ENCODE measurements around the gene SPX.

SPX gene

DNA sequence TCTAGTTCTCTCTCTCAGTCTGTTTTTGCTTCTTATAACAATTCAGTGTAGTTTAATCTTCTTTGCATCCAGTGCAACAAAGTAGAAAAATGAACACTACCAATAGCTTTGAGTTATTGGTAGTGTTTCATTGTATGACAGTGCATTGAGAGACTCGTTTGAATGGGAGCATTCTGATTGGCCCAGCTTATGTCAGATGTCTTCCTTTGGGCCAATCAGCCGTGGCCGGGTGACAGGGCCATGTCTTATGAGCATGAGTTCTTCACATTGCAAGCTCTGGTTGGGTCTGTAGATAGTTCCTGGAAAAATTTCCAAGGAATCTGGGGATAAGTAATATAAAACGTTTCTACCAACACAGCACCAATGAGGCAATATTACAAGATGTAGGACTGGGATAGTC lies 42.0 kb downstream of the SPX start:
- DNase-seq = no peak
- no peak overlapping the region for H4K5ac ChIP-seq (ENCODE audit: low read length)
- H4K8ac ChIP-seq (ENCODE audit: low read depth, low read length) = no peak overlapping the region
- no CpG with 5 or more reads among the region's 4 CpGs for WGBS (ENCODE audit: extremely low coverage, insufficient coverage, low lambda C conversion rate)
- no peaks in the 10 kb centered on the region for H3K27me3 ChIP-seq (ENCODE audit: insufficient read depth, low read length, poor library complexity)
- H3K4ac ChIP-seq (ENCODE audit: low read depth, low read length) = no peak overlapping the region
- no peak overlapping the region for H2AK5ac ChIP-seq (ENCODE audit: low read length)
- no peaks in the 10 kb centered on the region for H3K79me2 ChIP-seq (ENCODE audit: control insufficient read depth, insufficient read depth, low read length)
- H3K36me3 ChIP-seq (ENCODE audit: control insufficient read depth, insufficient read depth, low read length) = no peaks in the 10 kb centered on the region
- H3K23ac ChIP-seq (ENCODE audit: low read length) = no peak overlapping the region
- no peak overlapping the region for H2BK5ac ChIP-seq (ENCODE audit: low read length)
- no peak overlapping the region for H2BK15ac ChIP-seq (replicated peaks; ENCODE audit: low read depth)
- no peaks in the 10 kb centered on the region for H3K79me1 ChIP-seq (ENCODE audit: low read length)
- H3K4me2 ChIP-seq (ENCODE audit: low read length) = no peak overlapping the region
- no peak overlapping the region for H3K9ac ChIP-seq (ENCODE audit: low read length)
- no peak overlapping the region for H2BK120ac ChIP-seq (ENCODE audit: low read depth, low read length)
- no peak overlapping the region for H3K56ac ChIP-seq (ENCODE audit: low read length)
- no peak overlapping the region for H3K4me3 ChIP-seq (ENCODE audit: low read length)
- H3K27ac ChIP-seq (ENCODE audit: low read depth, low read length) = no peak overlapping the region
- no peaks in the 10 kb centered on the region for H3K4me1 ChIP-seq (ENCODE audit: control insufficient read depth, low read depth, low read length)
- no peak overlapping the region for H3K18ac ChIP-seq (ENCODE audit: low read length)

DNA sequence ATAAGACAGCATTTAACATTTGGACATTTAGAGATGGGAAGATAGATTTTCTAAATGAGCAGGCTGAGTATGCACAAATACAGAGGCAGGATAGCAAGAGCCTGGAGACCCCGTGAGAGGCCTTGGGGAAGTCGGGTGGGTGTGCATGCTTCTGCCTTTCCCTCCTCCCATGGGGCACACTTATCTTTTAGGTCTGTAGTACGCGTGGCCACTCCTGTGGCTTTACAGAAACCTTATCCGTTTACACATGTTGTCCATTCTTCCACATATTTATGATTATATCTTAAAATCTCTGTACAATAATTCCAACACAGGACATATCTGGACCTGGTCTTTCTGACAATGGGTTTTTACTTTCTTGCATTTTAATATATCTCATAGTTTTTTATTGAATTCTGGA lies 45.0 kb downstream of the SPX start:
- no peak overlapping the region for H4K5ac ChIP-seq (ENCODE audit: low read length)
- H2BK15ac ChIP-seq (replicated peaks; ENCODE audit: low read depth) = no peak overlapping the region
- H2AK5ac ChIP-seq (ENCODE audit: low read length) = no peak overlapping the region
- H3K23ac ChIP-seq (ENCODE audit: low read length) = no peak overlapping the region
- H2BK5ac ChIP-seq (ENCODE audit: low read length) = no peak overlapping the region
- no peak for DNase-seq
- no peak overlapping the region for H3K4me2 ChIP-seq (ENCODE audit: low read length)
- no peak overlapping the region for H3K27ac ChIP-seq (ENCODE audit: low read depth, low read length)
- no peak overlapping the region for H3K4me3 ChIP-seq (ENCODE audit: low read length)
- no peak overlapping the region for H3K56ac ChIP-seq (ENCODE audit: low read length)
- no peaks in the 10 kb centered on the region for H3K27me3 ChIP-seq (ENCODE audit: insufficient read depth, low read length, poor library complexity)
- H3K36me3 ChIP-seq (ENCODE audit: control insufficient read depth, insufficient read depth, low read length) = no peaks in the 10 kb centered on the region
- H3K4ac ChIP-seq (ENCODE audit: low read depth, low read length) = no peak overlapping the region
- H4K8ac ChIP-seq (ENCODE audit: low read depth, low read length) = no peak overlapping the region
- H3K4me1 ChIP-seq (ENCODE audit: control insufficient read depth, low read depth, low read length) = no peaks in the 10 kb centered on the region
- H3K79me1 ChIP-seq (ENCODE audit: low read length) = no peaks in the 10 kb centered on the region
- H3K18ac ChIP-seq (ENCODE audit: low read length) = no peak overlapping the region
- no peak overlapping the region for H3K9ac ChIP-seq (ENCODE audit: low read length)
- no CpG with 5 or more reads among the region's 5 CpGs for WGBS (ENCODE audit: extremely low coverage, insufficient coverage, low lambda C conversion rate)
- H2BK120ac ChIP-seq (ENCODE audit: low read depth, low read length) = no peak overlapping the region
- no peaks in the 10 kb centered on the region for H3K79me2 ChIP-seq (ENCODE audit: control insufficient read depth, insufficient read depth, low read length)

- no peak overlapping the region for H3K56ac ChIP-seq (ENCODE audit: low read length)
- no peak overlapping the region for H4K8ac ChIP-seq (ENCODE audit: low read depth, low read length)
- no peaks in the 10 kb centered on the region for H3K4me1 ChIP-seq (ENCODE audit: control insufficient read depth, low read depth, low read length)
- no peak overlapping the region for H3K4me3 ChIP-seq (ENCODE audit: low read length)
- no peaks in the 10 kb centered on the region for H3K79me1 ChIP-seq (ENCODE audit: low read length)
- no peak overlapping the region for H2BK120ac ChIP-seq (ENCODE audit: low read depth, low read length)
- H3K79me2 ChIP-seq (ENCODE audit: control insufficient read depth, insufficient read depth, low read length) = no peaks in the 10 kb centered on the region
- no CpG with 5 or more reads among the region's 4 CpGs for WGBS (ENCODE audit: extremely low coverage, insufficient coverage, low lambda C conversion rate)
- no peaks in the 10 kb centered on the region for H3K36me3 ChIP-seq (ENCODE audit: control insufficient read depth, insufficient read depth, low read length)
- H3K9ac ChIP-seq (ENCODE audit: low read length) = no peak overlapping the region
- no peak overlapping the region for H4K5ac ChIP-seq (ENCODE audit: low read length)
- no peak overlapping the region for H3K27ac ChIP-seq (ENCODE audit: low read depth, low read length)
- no peak overlapping the region for H2BK5ac ChIP-seq (ENCODE audit: low read length)
- no peak overlapping the region for H3K18ac ChIP-seq (ENCODE audit: low read length)
- no peaks in the 10 kb centered on the region for H3K27me3 ChIP-seq (ENCODE audit: insufficient read depth, low read length, poor library complexity)
- no peak overlapping the region for H3K4ac ChIP-seq (ENCODE audit: low read depth, low read length)
- no peak overlapping the region for H2BK15ac ChIP-seq (replicated peaks; ENCODE audit: low read depth)
- no peak overlapping the region for H2AK5ac ChIP-seq (ENCODE audit: low read length)
- DNase-seq = no peak
- H3K23ac ChIP-seq (ENCODE audit: low read length) = no peak overlapping the region
- H3K4me2 ChIP-seq (ENCODE audit: low read length) = no peak overlapping the region
These were observed 47.8 kb downstream of the SPX start for GRCh38 chr12:21573733-21574358.

DNA sequence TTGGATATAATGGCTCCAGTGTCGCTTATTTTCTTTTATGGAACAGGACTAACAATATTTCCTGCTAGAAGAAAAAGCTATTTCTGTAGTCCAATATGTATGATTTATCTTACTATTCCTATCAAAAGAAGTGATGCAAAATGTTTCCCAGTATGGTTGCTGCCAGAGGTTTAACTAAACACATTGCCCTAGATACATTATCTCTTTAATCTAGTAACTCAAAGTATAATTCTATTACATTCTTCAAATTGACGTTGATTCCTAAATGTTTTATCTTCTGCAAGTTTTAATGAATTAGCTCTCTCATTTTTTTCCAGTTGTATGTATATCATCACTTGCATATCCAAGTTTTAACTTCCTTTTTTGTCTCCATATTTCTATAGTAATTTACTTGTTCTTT lies 50.3 kb downstream of the SPX start:
- Histone ChIP-seq H3K56ac (ENCODE audit: low read length) (no peak overlapping the region), H3K4me1 (ENCODE audit: control insufficient read depth, low read depth, low read length) (no peaks in the 10 kb centered on the region), H3K27ac (ENCODE audit: low read depth, low read length) (no peak overlapping the region), H3K18ac (ENCODE audit: low read length) (no peak overlapping the region), H3K79me2 (ENCODE audit: control insufficient read depth, insufficient read depth, low read length) (no peaks in the 10 kb centered on the region), H3K23ac (ENCODE audit: low read length) (no peak overlapping the region), H3K4ac (ENCODE audit: low read depth, low read length) (no peak overlapping the region), H2BK5ac (ENCODE audit: low read length) (no peak overlapping the region), H2BK120ac (ENCODE audit: low read depth, low read length) (no peak overlapping the region), H4K5ac (ENCODE audit: low read length) (no peak overlapping the region), H3K4me2 (ENCODE audit: low read length) (no peak overlapping the region), H3K9ac (ENCODE audit: low read length) (no peak overlapping the region), H4K8ac (ENCODE audit: low read depth, low read length) (no peak overlapping the region), H3K36me3 (ENCODE audit: control insufficient read depth, insufficient read depth, low read length) (no peaks in the 10 kb centered on the region), H2BK15ac (replicated peaks; ENCODE audit: low read depth) (no peak overlapping the region), H3K27me3 (ENCODE audit: insufficient read depth, low read length, poor library complexity) (no peaks in the 10 kb centered on the region), H2AK5ac (ENCODE audit: low read length) (no peak overlapping the region), H3K4me3 (ENCODE audit: low read length) (no peak overlapping the region), H3K79me1 (ENCODE audit: low read length) (no peaks in the 10 kb centered on the region)
- WGBS (ENCODE audit: extremely low coverage, insufficient coverage, low lambda C conversion rate) = no CpG with 5 or more reads among the region's 2 CpGs
- no peak for DNase-seq

DNA sequence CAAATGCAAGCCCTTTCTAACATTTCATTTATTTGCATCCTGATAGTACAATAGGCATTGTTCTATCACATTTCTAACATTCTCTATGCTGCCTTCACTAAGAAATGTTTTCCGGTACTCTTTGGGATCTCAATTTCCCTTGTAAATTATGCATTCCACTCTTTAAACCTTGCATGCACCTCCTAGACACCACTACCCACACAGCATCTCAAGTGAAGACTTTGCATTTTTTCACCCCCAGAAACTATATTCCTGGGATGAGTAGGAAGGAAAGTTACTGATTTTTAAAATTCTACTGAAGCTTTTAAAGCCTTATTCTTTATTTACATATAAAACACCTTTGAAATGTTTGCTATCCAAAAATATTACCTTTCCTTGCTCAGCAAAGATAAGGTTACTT lies 51.4 kb downstream of the SPX start:
- Histone ChIP-seq H3K79me2 (ENCODE audit: control insufficient read depth, insufficient read depth, low read length) (no peaks in the 10 kb centered on the region), H3K9ac (ENCODE audit: low read length) (no peak overlapping the region), H2BK15ac (replicated peaks; ENCODE audit: low read depth) (no peak overlapping the region), H3K4me1 (ENCODE audit: control insufficient read depth, low read depth, low read length) (no peaks in the 10 kb centered on the region), H3K4me3 (ENCODE audit: low read length) (no peak overlapping the region), H3K79me1 (ENCODE audit: low read length) (no peaks in the 10 kb centered on the region), H3K56ac (ENCODE audit: low read length) (no peak overlapping the region), H2AK5ac (ENCODE audit: low read length) (no peak overlapping the region), H2BK5ac (ENCODE audit: low read length) (no peak overlapping the region), H3K18ac (ENCODE audit: low read length) (no peak overlapping the region), H3K4ac (ENCODE audit: low read depth, low read length) (no peak overlapping the region), H4K5ac (ENCODE audit: low read length) (no peak overlapping the region), H3K36me3 (ENCODE audit: control insufficient read depth, insufficient read depth, low read length) (no peaks in the 10 kb centered on the region), H3K27me3 (ENCODE audit: insufficient read depth, low read length, poor library complexity) (no peaks in the 10 kb centered on the region), H2BK120ac (ENCODE audit: low read depth, low read length) (no peak overlapping the region), H4K8ac (ENCODE audit: low read depth, low read length) (no peak overlapping the region), H3K23ac (ENCODE audit: low read length) (no peak overlapping the region), H3K27ac (ENCODE audit: low read depth, low read length) (no peak overlapping the region), H3K4me2 (ENCODE audit: low read length) (no peak overlapping the region)
- WGBS (ENCODE audit: extremely low coverage, insufficient coverage, low lambda C conversion rate) = no CpG with 5 or more reads among the region's 1 CpG
- no peak for DNase-seq
